ENCODE data around the gene SLAMF7. TPM values are rescaled to one million over a fixed set of nuclear protein-coding genes. Genes with fewer than 3 reads are reported as not detected.
"Not testable (repeated sequence)": the region's sequence is repeated elsewhere in the genome, so short reads cannot be mapped to it uniquely, and the experiment has no call there.

Gene SLAMF7
- total RNA-seq, 3 donors from 2014 or later (not counting 1 experiment from before 2014, with no cell fraction given): 191 to 301 (median 227) TPM

DNA sequence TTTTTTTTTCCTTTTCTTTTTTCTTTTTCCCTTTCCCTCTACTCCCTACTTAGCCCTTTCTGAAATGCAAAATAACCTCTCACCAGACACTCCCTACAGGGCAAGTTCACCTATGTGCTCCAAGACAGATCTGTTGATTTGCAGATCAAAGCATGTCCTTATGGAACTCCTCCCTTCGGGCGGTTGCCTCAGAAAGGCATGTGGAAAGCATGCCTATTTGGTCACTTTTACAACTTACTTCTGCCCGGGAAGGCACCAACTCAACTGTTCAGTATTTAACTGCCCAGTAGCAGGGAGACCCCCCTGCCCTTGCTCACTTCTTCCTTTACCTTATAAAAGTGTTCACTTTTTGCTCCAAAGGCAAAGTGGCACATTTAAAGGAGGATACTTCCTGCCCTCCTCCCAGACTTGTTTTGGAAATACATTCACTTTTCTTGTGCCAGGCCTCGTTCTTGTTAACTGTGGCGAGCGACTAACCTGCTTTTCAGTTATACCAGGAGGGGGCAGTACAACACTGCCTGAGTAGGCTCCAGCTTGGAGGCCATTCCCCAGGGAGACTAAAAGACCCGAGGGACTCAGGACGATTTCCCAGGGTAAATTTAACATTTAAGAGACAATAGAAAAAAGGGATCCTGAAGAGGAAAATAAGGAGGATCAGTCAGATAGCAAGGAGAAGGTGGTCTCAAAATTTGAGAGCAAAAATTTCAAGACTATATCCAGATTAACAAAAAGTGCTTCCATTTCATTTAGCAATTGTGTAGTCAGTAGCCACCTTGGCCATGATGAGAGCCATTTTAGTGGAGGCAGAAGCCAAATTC lies 12.3 kb upstream of the SLAMF7 start:
- H3K27me3 Mint-ChIP-seq (ENCODE audit: low read depth in 2 of 2): no peaks in the 10 kb centered on the region
- intact Hi-C loops (cut with micrococcal nuclease): loop anchor here (1.0 to 2.0 kb wide), 6 partner anchors 18 to 224 kb away; no protein-coding TSS in a partner anchor
- peak in 1 of 2 donors; percentile 90 for DNase-seq
- no peak overlapping the region for H3K4me3 Mint-ChIP-seq
- ATAC-seq: peak; percentile 88 to 94 (median 90)
- no peak overlapping the region for H3K4me3 ChIP-seq (ENCODE audit: low read length)
- H3K4me1 ChIP-seq (ENCODE audit: control insufficient read depth, insufficient read depth, low read length): peaks cover 14% of the 10 kb centered on the region
- H3K27ac ChIP-seq (ENCODE audit: low read length): no peak overlapping the region
- WGBS (ENCODE audit: insufficient coverage): 23% methylated on average over 8 of the region's 8 CpGs
- no peaks in the 10 kb centered on the region for H3K27me3 ChIP-seq (ENCODE audit: control insufficient read depth, insufficient read depth, low read length)
- TF ChIP-seq, protein P1, sequence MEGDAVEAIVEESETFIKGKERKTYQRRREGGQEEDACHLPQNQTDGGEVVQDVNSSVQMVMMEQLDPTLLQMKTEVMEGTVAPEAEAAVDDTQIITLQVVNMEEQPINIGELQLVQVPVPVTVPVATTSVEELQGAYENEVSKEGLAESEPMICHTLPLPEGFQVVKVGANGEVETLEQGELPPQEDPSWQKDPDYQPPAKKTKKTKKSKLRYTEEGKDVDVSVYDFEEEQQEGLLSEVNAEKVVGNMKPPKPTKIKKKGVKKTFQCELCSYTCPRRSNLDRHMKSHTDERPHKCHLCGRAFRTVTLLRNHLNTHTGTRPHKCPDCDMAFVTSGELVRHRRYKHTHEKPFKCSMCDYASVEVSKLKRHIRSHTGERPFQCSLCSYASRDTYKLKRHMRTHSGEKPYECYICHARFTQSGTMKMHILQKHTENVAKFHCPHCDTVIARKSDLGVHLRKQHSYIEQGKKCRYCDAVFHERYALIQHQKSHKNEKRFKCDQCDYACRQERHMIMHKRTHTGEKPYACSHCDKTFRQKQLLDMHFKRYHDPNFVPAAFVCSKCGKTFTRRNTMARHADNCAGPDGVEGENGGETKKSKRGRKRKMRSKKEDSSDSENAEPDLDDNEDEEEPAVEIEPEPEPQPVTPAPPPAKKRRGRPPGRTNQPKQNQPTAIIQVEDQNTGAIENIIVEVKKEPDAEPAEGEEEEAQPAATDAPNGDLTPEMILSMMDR (IDR thresholded peaks at IDR 0.05): peak; percentile 91
- H3K9me3 ChIP-seq (ENCODE audit: control insufficient read depth, insufficient read depth, low read length): no peaks in the 10 kb centered on the region
- peaks cover 0 to 2% of the 10 kb centered on the region in 2 donors for H3K9me3 Mint-ChIP-seq
- H3K27ac Mint-ChIP-seq: no peak overlapping the region
- H3K36me3 Mint-ChIP-seq: no peaks in the 10 kb centered on the region
- peaks cover 19 to 20% of the 10 kb centered on the region in 2 donors for H3K4me1 Mint-ChIP-seq
- no peaks in the 10 kb centered on the region for H3K36me3 ChIP-seq (ENCODE audit: control insufficient read depth, insufficient read depth, low read length)

DNA sequence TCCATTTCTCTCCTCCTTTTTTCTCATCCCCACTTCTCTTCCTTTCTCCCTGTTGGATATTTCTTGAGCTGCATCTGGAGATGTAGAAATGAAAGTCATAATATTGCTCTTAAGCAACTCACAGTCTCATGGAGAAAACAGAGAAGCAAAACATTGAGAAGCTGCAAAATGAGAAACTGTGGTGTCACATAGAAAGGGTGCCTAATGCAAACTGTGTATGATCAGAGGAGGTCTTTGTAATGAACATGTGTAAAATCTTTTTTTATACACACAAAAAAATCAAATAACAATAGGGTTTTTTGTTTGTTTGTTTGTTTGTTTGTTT lies 11.8 kb upstream of the SLAMF7 start:
- intact Hi-C loops (cut with micrococcal nuclease): loop anchor here (1.0 to 2.0 kb wide), 6 partner anchors 17 to 224 kb away; no protein-coding TSS in a partner anchor
- Mint-ChIP-seq H3K4me1 (peaks cover 22% of the 10 kb centered on the region in 2 donors), H3K4me3 (no peak overlapping the region), H3K9me3 (peaks cover 0 to 2% of the 10 kb centered on the region in 2 donors), H3K36me3 (no peaks in the 10 kb centered on the region), H3K27ac (no peak overlapping the region), H3K27me3 (ENCODE audit: low read depth in 2 of 2) (no peaks in the 10 kb centered on the region)
- Histone ChIP-seq H3K36me3 (ENCODE audit: control insufficient read depth, insufficient read depth, low read length) (no peaks in the 10 kb centered on the region), H3K27me3 (ENCODE audit: control insufficient read depth, insufficient read depth, low read length) (no peaks in the 10 kb centered on the region), H3K4me3 (ENCODE audit: low read length) (no peak overlapping the region), H3K9me3 (ENCODE audit: control insufficient read depth, insufficient read depth, low read length) (no peaks in the 10 kb centered on the region), H3K27ac (ENCODE audit: low read length) (no peak overlapping the region), H3K4me1 (ENCODE audit: control insufficient read depth, insufficient read depth, low read length) (peaks cover 14% of the 10 kb centered on the region)
- TF ChIP-seq, protein P1 (IDR thresholded peaks at IDR 0.05): no peak
- DNase-seq (no peak), ATAC-seq (no peak)

DNA sequence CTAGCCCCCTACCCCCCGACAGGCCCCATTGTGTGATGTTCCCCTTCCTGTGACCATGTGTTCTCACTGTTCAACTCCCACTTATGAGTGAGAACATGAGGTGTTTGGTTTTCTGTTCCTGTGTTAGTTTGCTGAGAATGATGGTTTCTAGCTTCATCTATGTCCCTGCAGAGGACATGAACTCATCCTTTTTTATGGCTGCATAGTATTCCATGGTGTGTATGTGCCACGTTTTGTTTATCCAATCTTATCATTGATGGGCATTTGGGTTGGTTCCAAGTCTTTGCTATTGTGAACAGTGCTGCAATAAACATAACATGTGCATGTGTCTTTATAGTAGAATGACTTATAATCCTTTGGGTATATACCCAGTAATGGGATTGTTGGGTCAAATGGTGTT lies 7.5 kb upstream of the SLAMF7 start:
- peaks cover 14% of the 10 kb centered on the region for H3K4me1 ChIP-seq (ENCODE audit: control insufficient read depth, insufficient read depth, low read length)
- Mint-ChIP-seq H3K27ac (peak overlapping the region; percentile 88 to 96), H3K36me3 (peaks cover 21% of the 10 kb centered on the region), H3K4me1 (peaks cover 37 to 48% of the 10 kb centered on the region in 2 donors)
- H3K36me3 ChIP-seq (ENCODE audit: control insufficient read depth, insufficient read depth, low read length); H3K9me3 ChIP-seq (ENCODE audit: control insufficient read depth, insufficient read depth, low read length); H3K9me3 Mint-ChIP-seq; H3K27ac ChIP-seq (ENCODE audit: low read length); H3K27me3 ChIP-seq (ENCODE audit: control insufficient read depth, insufficient read depth, low read length); H3K27me3 Mint-ChIP-seq (ENCODE audit: low read depth in 2 of 2); H3K4me3 ChIP-seq (ENCODE audit: low read length); ATAC-seq; intact Hi-C loops (cut with micrococcal nuclease); H3K4me3 Mint-ChIP-seq; DNase-seq: not testable (repeated sequence)
- whole genome bisulfite sequencing (ENCODE audit: insufficient coverage): 92% methylated on average over 1 of the region's 2 CpGs

DNA sequence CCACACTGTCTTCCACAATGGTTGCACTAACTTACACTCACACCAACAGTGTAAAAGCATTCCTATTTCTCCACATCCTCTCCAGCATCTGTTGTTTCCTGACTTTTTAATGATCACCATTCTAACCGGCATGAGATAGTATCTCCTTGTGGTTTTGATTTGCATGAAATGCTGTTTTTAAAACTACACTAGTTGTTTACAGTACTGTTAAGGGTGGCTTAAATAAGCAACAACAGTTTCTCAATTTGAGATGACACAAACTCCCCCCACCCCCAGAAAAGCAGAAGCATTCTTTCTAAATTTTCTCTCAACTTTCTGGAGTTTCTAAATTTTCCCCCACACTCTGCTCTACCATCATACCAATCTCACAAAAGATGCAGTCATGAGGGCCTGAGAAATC lies 7.1 kb upstream of the SLAMF7 start:
- H3K4me3 ChIP-seq (ENCODE audit: low read length): no peak overlapping the region
- H3K9me3 ChIP-seq (ENCODE audit: control insufficient read depth, insufficient read depth, low read length): peaks cover 5% of the 10 kb centered on the region
- peaks cover 25% of the 10 kb centered on the region for H3K36me3 Mint-ChIP-seq
- ATAC-seq: no peak
- no peaks in the 10 kb centered on the region for H3K27me3 Mint-ChIP-seq (ENCODE audit: low read depth in 2 of 2)
- peak overlapping the region; percentile 18 for H3K4me3 Mint-ChIP-seq
- no CpG with 5 or more reads among the region's 1 CpG for WGBS (ENCODE audit: insufficient coverage)
- intact Hi-C loops (cut with micrococcal nuclease): no loop called here
- no peaks in the 10 kb centered on the region for H3K27me3 ChIP-seq (ENCODE audit: control insufficient read depth, insufficient read depth, low read length)
- H3K9me3 Mint-ChIP-seq: peaks cover 2 to 8% of the 10 kb centered on the region in 2 donors
- H3K4me1 ChIP-seq (ENCODE audit: control insufficient read depth, insufficient read depth, low read length): peaks cover 10% of the 10 kb centered on the region
- DNase-seq: no peak
- peak overlapping the region; percentile 88 to 96 for H3K27ac Mint-ChIP-seq
- H3K27ac ChIP-seq (ENCODE audit: low read length): no peak overlapping the region
- TF ChIP-seq, protein P1 (IDR thresholded peaks at IDR 0.05): no peak
- no peaks in the 10 kb centered on the region for H3K36me3 ChIP-seq (ENCODE audit: control insufficient read depth, insufficient read depth, low read length)
- H3K4me1 Mint-ChIP-seq: peaks cover 39 to 53% of the 10 kb centered on the region in 2 donors

All from natural killer cell (primary cell).